GM23338 (cell line): ENCODE results near the gene VPS52. TPM values are rescaled to one million over a fixed set of nuclear protein-coding genes. Genes with fewer than 3 reads are reported as not detected.
A peak's percentile ranks its signal among the peaks of the same experiment; 100 is the strongest.

Experiments used
- ATAC-seq: fragments of 200-7000 bp; cut with Tn5 transposase; 3 replicates; pipeline ENCODE4 v1.9.1; 2020
- DNase-seq: peaks from one replicate; pipeline ENCODE4 v3.0.0-alpha.2; 2015; ENCODE audit warnings: low spot score
- H2AFZ ChIP-seq: fragments of 200-600 bp; sonication (generic); 2 replicates; pipeline ENCODE4 v1.8.0; 2016; ENCODE audit warnings: antibody characterized with exemption, mild to moderate bottlenecking, moderate library complexity
- H3F3A ChIP-seq: fragments of 200-600 bp; sonication (generic); replicated peaks from 2 replicates; pipeline ENCODE4 v1.8.0; 2017; ENCODE audit warnings: antibody characterized with exemption, mixed run types, low read depth
- H3K27ac ChIP-seq: fragments of 200-600 bp; sonication (generic); 2 replicates; pipeline ENCODE4 v1.6.1; 2016; ENCODE audit warnings: low read depth
- H3K27me3 ChIP-seq: fragments of 200-600 bp; sonication (generic); 2 replicates; pipeline ENCODE4 v1.8.0; 2016; ENCODE audit warnings: mild to moderate bottlenecking, mixed run types, moderate library complexity; ENCODE audit not compliant: insufficient read depth
- H3K36me3 ChIP-seq: fragments of 200-600 bp; sonication (generic); 2 replicates; pipeline ENCODE4 v1.8.0; 2016; ENCODE audit warnings: mild to moderate bottlenecking; ENCODE audit not compliant: insufficient read depth
- H3K4me1 ChIP-seq: fragments of 200-600 bp; sonication (generic); 2 replicates; pipeline ENCODE4 v1.8.0; 2016; ENCODE audit warnings: mild to moderate bottlenecking, moderate library complexity; ENCODE audit not compliant: insufficient read depth
- H3K4me2 ChIP-seq: fragments of 200-600 bp; sonication (generic); 2 replicates; pipeline ENCODE4 v1.7.1; 2017; ENCODE audit warnings: mixed run types
- H3K4me3 ChIP-seq: fragments of 200-600 bp; sonication (generic); 2 replicates; pipeline ENCODE4 v1.6.1; 2016; ENCODE audit warnings: mixed run types
- H3K79me2 ChIP-seq: fragments of 200-600 bp; sonication (generic); replicated peaks from 2 replicates; pipeline ENCODE4 v1.8.0; 2017; ENCODE audit warnings: mild to moderate bottlenecking; ENCODE audit not compliant: insufficient read depth
- H3K9me2 ChIP-seq: fragments of 200-600 bp; sonication (generic); 2 replicates; pipeline ENCODE4 v1.8.0; 2017; ENCODE audit not compliant: insufficient read depth
- H4K20me1 ChIP-seq: fragments of 200-600 bp; sonication (generic); replicated peaks from 2 replicates; pipeline ENCODE4 v1.8.0; 2017; ENCODE audit warnings: mild to moderate bottlenecking; ENCODE audit not compliant: insufficient read depth
- H3K27ac Mint-ChIP-seq: 2 replicates; pipeline ENCODE4 v1.8.0; 2020; ENCODE audit warnings: inconsistent platforms, mild to moderate bottlenecking, moderate library complexity, mixed read lengths
- H3K27me3 Mint-ChIP-seq: 3 replicates; pipeline ENCODE4 v1.8.0; 2022; ENCODE audit warnings: low read depth, mild to moderate bottlenecking, moderate library complexity, mixed read lengths, inconsistent platforms; ENCODE audit not compliant: insufficient read depth, poor library complexity
- H3K36me3 Mint-ChIP-seq: 3 replicates; pipeline ENCODE4 v1.8.0; 2021; ENCODE audit warnings: low read depth, mild to moderate bottlenecking, inconsistent platforms, moderate library complexity, mixed read lengths
- H3K4me1 Mint-ChIP-seq: 3 replicates; pipeline ENCODE4 v1.8.0; 2020; ENCODE audit warnings: mild to moderate bottlenecking, inconsistent platforms, mixed read lengths
- H3K4me3 Mint-ChIP-seq: 3 replicates; pipeline ENCODE4 v1.8.0; 2021; ENCODE audit warnings: moderate library complexity, mild to moderate bottlenecking, inconsistent platforms, mixed read lengths
- H3K9me3 Mint-ChIP-seq: 3 replicates; pipeline ENCODE4 v1.8.0; 2020; ENCODE audit warnings: moderate library complexity, mild to moderate bottlenecking, inconsistent platforms, mixed read lengths
- CTCF ChIP-seq, 2 experiments: fragments of 200-600 bp in 1 of 2; sonication (generic) in 1 of 2; conservative IDR thresholded peaks; 2 replicates each; pipeline versions ENCODE4 v1.5.1 to v1.6.1; 2016 to 2017; ENCODE audit warnings: antibody characterized with exemption in 2 of 2, low read depth in 2 of 2, mild to moderate bottlenecking in 2 of 2, moderate library complexity in 1 of 2
- EZH2 ChIP-seq: fragments of 200-600 bp; sonication (generic); IDR thresholded peaks from one replicate; pipeline ENCODE4 v1.8.0; 2017; ENCODE audit warnings: antibody characterized with exemption, mild to moderate bottlenecking, low read depth; ENCODE audit not compliant: unreplicated experiment
- NANOG ChIP-seq: IDR thresholded peaks from 2 replicates; pipeline ENCODE4 v1.6.1; 2016; ENCODE audit warnings: antibody characterized with exemption, borderline replicate concordance
- POLR2AphosphoS5 ChIP-seq: IDR thresholded peaks from 2 replicates; pipeline ENCODE4 v1.6.1; 2016; ENCODE audit warnings: antibody characterized with exemption, low read depth
- STAT1 ChIP-seq: IDR thresholded peaks from one replicate; pipeline ENCODE4 v1.6.1; 2016; ENCODE audit warnings: antibody characterized with exemption; ENCODE audit not compliant: unreplicated experiment
- polyA plus RNA-seq: library from polyadenylated mRNA; unstranded; fragments of >200 nt; fragmentation: Nextera tagmentation; extraction: Ambion mirVana; gene quantifications from 2 replicates; pipeline ENCODE4 v1.2.1, GENCODE V29; 2016
- total RNA-seq: library from RNA; depleted of rRNA; stranded (reverse); fragments of >200 nt; shearing (Covaris generic); gene quantifications from 2 replicates; pipeline ENCODE4 v1.2.3, GENCODE V29; 2014
- TF ChIP-seq, protein P1 (sequence below): IDR thresholded peaks from 2 replicates; pipeline ENCODE4 v1.6.1; 2016; ENCODE audit warnings: antibody characterized with exemption
- TF ChIP-seq, protein P2 (sequence below): IDR thresholded peaks from one replicate; pipeline ENCODE4 v1.6.1; 2018; ENCODE audit warnings: antibody characterized with exemption; ENCODE audit not compliant: unreplicated experiment

Gene VPS52
- total and polyA plus RNA-seq, 2 experiments from 2014 or later: 27.9 to 31.1 TPM

DNA sequence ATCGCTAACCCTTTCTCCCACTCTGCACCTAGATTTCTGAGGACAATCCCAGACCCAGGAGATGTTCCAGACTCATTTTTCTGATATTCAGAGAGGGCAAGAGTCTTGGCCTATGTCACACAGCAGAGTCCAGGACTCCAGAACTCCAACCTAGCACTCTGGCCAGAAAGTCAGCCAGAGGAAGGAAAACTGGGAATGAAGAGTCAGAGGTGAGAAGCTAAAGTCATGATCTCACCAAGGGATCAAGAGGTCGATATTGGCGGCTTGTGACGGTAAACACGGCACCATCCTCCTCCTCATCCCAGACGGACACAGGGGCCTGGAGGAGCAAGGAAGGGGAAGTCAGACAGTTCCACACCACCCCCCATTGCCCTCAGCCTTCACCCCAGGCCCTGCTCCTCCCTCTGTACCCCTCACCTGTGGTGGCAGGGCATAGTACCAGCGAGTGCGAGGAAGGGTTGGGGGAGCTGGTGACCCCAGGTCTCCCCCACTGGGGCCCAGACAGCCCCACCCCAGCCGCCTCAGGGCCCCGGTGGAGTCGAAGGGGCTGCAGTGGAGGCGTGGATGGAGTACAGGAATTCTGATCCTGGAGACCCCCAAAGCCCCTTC is 25.2 kb upstream of the VPS52 start:
- H3K4me1 ChIP-seq: no peaks in the 10 kb centered on the region
- peaks cover 23% of the 10 kb centered on the region for H3K79me2 ChIP-seq
- ATAC-seq (no peak), DNase-seq (no peak)
- H3K27me3 Mint-ChIP-seq: peaks cover 23% of the 10 kb centered on the region
- peaks cover 31% of the 10 kb centered on the region for H3K36me3 Mint-ChIP-seq
- H3K27ac Mint-ChIP-seq: peak overlapping the region; percentile 98; the same call in 1 of the 2 replicates
- no peaks in the 10 kb centered on the region for H3K9me2 ChIP-seq
- no peaks in the 10 kb centered on the region for H3K27me3 ChIP-seq
- H3K4me3 Mint-ChIP-seq: peak overlapping the region; percentile 97
- no peak overlapping the region for H2AFZ ChIP-seq
- H3K27ac ChIP-seq: peak overlapping the region; percentile 78
- TF ChIP-seq, protein P1, sequence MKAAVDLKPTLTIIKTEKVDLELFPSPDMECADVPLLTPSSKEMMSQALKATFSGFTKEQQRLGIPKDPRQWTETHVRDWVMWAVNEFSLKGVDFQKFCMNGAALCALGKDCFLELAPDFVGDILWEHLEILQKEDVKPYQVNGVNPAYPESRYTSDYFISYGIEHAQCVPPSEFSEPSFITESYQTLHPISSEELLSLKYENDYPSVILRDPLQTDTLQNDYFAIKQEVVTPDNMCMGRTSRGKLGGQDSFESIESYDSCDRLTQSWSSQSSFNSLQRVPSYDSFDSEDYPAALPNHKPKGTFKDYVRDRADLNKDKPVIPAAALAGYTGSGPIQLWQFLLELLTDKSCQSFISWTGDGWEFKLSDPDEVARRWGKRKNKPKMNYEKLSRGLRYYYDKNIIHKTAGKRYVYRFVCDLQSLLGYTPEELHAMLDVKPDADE: no peak
- TF ChIP-seq, protein P2, sequence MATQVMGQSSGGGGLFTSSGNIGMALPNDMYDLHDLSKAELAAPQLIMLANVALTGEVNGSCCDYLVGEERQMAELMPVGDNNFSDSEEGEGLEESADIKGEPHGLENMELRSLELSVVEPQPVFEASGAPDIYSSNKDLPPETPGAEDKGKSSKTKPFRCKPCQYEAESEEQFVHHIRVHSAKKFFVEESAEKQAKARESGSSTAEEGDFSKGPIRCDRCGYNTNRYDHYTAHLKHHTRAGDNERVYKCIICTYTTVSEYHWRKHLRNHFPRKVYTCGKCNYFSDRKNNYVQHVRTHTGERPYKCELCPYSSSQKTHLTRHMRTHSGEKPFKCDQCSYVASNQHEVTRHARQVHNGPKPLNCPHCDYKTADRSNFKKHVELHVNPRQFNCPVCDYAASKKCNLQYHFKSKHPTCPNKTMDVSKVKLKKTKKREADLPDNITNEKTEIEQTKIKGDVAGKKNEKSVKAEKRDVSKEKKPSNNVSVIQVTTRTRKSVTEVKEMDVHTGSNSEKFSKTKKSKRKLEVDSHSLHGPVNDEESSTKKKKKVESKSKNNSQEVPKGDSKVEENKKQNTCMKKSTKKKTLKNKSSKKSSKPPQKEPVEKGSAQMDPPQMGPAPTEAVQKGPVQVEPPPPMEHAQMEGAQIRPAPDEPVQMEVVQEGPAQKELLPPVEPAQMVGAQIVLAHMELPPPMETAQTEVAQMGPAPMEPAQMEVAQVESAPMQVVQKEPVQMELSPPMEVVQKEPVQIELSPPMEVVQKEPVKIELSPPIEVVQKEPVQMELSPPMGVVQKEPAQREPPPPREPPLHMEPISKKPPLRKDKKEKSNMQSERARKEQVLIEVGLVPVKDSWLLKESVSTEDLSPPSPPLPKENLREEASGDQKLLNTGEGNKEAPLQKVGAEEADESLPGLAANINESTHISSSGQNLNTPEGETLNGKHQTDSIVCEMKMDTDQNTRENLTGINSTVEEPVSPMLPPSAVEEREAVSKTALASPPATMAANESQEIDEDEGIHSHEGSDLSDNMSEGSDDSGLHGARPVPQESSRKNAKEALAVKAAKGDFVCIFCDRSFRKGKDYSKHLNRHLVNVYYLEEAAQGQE: no peak
- TF ChIP-seq EZH2 (no peak), NANOG (no peak), POLR2AphosphoS5 (no peak), CTCF (conservative IDR thresholded peaks at IDR 0.05; ENCODE audit: low read depth in 2 of 2) (no peak), STAT1 (no peak)
- peak overlapping the region; percentile 100 for H3K4me3 ChIP-seq
- H3K4me2 ChIP-seq: peak overlapping the region; percentile 99
- peaks cover 25% of the 10 kb centered on the region for H3K4me1 Mint-ChIP-seq
- H4K20me1 ChIP-seq: peaks cover 13% of the 10 kb centered on the region; the same call in 1 of the 2 replicates
- H3K36me3 ChIP-seq: no peaks in the 10 kb centered on the region
- H3F3A ChIP-seq: peaks cover 19% of the 10 kb centered on the region; the same call in 1 of the 2 replicates
- H3K9me3 Mint-ChIP-seq: no peaks in the 10 kb centered on the region
